NCI-H524 (cell line): ENCODE results near the gene FGGY.

Experiments used
- DNase-seq, 2 experiments: peaks; one replicate each; lab custom pipeline; 2025; lab: John Stamatoyannopoulos, UW

The FGGY gene

DNA sequence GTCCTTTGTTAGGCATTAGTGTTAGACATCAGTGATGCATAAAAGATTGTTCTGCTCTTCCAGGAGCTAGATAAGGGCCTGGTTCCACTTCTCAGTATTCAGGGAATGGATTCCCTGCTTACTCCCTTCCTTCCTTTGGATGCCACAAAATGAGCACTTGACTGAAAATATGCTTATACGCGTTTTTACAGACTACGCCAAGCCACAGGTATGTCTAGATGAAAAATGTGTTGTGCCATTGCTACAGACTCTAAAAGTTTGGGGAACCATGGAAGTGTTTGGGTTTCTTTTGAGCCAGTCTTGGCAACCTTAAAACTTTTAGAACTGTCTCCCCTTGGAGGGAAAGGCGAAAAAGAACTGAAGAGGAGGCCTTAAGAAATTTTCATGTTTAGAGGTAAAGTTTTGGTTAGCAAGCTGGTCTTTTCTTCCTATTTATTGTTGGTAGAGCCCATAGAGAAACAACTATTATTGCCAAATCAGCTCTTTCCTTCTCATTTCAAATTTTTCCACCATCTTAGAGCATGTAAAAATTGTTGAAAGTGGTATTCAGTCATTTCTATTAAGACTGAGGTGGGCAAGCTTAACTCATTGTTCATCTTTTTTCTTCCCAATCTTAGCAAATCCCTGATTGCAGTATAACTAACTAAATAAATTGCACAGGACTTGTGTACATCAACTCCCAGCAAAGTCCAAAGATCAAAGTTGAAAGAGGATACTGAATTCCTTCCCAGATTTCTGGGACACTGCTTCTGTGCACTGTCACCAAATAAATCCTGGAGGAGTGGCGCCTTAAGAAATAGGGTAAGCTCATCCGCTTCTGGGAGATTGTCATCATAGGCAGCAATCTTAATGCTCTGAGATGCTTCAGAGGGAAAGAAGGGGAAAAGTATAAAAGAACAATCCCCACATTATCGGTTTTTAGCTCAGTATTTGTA lies 18.9 kb downstream of the FGGY start:
- no peak for DNase-seq

DNA sequence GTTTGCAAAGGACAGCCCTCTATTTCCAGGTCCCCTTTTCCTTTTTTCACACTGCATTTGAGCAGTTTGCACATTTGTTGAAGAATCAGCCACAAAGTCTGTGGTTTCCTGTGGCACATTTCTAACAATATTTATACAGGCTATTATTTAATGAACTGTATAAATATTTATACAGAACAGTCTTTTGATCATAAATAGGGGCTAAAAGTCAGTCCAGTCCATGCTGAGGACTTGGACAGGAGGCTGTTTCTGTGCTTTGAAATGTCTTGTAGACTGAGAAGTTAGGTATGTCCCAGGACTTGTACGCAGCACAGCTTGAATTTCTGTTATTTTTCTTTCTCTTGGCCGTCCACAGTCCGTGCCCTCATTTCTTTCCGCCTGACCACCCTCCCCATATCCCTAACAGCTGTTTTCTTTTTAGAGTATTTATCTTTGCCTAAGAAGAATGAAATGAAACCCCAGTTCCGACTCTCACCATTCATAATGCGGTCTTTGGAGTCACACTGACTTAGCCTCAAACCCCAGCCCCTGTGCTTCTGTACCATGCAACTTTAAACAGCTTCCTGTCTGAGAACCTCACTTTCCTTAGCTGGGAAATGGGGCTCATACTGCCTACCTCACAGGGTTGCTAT lies 19.7 kb downstream of the FGGY start:
- DNase-seq: no peak

DNA sequence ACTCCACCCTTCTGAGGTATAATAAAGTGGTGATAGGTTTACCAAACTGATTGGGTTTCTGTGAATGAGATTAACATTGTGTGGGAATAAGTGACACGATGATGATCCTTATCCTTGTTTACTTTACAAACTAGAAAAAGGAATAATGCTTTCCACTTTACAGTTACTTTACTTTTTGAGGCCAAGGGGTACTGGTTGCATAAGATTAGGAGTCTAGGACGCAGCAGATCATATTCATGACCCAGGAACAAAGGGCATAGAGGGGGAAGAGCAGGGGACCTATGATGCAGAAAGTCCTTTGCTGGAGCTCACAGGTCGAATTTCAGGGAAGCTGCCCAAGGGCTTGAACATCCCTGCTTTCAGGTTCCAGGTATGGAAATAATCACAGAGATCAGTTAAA lies 20.4 kb downstream of the FGGY start:
- no peak for DNase-seq

DNA sequence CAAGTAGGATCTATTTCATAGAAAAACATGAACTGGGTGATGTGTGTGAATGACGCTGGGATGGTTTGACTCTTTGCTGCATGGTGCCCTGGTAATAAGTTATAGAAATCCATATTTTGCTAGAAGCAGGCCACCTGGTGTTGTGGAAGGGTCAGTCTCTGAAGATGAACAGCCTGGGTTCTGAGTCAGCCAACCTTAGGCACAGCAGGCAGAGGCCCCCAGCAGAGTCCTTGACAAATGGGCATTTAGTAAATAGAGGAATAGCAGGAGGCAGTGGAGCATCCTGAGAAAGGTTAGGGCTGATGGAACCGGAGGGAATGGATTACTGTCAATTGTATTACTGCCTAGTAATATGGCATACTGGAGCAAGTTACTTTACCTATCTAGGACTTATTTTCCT lies 20.9 kb downstream of the FGGY start:
- DNase-seq: no peak

DNA sequence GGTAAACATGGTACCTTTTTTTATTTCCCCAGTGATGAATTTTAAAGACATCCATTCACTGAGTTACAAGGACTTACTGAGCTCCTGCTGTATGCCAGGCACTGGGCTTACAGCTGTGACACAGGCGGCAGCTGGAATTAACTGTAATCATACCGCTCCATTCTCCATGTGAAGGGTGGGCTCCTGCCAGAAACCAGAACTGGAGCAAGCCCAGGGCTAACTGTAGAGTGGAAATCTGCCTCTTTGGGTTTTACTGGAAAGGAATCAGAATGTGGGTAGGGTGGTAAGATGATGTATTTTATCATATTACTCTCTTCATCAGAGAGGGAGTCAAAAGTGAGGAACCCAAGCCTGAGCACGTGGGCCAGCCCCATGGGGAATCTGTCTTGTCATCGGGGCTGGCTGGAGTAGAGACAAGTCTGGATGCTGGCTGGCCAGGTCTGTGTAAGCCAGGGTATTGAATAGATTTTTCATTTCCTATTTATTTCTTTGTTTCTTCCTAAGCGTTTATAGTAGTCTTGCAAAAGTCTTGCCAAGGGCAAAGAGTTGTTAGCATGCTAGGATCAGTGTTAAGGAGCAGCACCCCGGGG lies 21.5 kb downstream of the FGGY start:
- no peak for DNase-seq

DNA sequence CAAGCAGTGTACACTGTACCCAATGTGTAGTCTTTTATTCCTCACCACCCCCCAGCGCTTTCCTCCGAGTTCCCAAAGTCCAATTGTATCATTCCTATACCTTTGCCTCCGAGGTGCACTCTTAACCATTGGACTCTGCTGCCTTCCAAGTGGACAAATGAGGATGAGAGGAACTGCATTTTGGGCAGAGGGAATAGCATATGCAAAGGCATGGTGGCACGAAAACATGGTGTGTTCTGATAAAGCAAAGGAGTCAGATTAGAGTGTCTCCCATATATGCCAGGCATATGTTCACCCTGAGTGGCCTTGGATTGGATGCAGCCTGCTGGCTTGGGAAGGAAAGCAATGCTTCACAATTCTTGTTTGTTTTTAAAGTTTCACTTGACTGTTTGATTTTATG lies 25.5 kb downstream of the FGGY start:
- peak in 1 of 2 experiments; percentile 21 for DNase-seq

DNA sequence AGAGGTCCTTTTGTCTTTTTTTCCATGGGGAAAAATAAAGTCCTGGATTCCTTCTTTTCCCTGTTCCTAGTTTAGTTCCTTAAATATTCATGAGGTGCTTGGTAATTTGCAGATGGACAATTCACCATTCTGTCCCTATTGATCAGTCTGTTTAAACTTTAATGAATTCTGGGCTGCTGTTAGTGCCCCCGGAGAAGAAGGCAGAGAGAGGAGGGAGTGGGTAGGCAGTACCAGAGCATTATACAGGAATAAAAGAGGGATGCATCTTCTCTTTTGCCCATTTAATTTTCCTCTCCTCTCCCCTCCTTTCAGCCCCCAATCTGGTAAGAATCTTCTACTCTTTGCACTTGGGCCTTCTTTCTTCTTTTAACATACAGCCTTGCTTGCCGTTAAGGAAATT lies 25.9 kb downstream of the FGGY start:
- DNase-seq: no peak

DNA sequence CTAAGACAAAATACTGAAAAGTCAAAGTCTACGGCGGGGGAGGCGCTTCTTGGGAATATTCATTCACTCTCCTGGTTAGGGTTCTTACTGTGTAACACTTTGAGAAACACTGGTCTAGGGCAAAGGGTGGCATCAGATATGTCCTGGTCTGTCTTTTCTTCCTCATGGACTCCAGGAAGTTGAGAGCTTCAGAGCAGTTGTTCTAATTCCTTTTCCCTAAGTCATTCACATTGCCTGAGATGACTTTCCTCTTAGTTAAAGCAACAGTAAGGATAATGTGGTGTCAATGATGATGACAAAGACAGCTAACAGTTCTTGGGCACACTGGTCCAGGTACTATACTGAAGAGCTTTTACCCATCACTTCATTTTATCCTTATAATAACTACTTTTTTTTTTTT lies 27.0 kb downstream of the FGGY start:
- no peak for DNase-seq

DNA sequence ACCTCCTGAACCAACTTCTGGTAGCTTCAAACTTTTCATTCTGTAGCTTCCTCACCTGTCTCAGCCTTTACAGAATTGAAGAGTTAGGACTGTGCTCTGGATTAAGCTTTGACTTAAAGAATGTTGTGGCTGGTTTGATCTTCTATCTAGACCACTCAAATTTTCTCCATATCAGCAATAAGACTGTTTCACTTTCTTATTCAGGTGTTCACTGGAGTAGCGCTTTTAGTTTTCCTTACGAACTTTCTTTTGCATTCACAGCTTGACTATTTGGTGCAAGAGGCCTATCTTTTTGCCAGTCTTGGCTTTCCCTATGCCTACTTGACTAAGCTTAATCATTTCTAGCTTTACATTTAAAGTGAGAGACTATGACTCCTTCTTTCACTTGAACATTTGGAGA lies 31.5 kb downstream of the FGGY start:
- no peak for DNase-seq

DNA sequence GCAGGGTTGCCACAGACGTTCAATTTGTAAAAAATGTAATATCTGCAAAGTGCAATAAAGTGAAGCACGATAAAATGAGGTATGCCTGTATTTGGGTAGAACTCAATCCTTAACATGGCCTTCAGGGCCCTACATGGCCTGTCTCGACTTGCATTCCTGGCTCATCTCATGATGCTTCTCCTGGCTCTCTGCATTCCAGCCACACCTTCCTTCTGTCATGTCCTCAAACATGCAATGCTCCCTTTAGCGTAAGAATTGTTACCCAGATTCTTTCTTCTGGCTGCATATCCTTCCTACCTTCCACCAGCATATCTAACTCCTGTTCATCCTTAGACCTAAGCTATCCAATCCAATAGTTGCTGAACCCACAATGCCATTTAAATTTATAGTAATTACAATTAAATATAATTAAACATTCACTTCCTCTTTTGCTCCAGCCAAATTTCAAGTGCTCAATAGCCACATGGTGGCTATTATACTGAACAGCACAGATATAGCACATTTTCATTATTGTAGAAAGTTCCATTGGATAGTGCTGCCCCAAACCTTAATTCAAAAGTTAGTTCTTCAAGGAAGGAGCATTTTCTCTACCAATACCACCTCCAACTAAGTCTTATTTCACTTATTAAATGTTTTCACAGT lies 32.6 kb downstream of the FGGY start:
- DNase-seq: no peak

DNA sequence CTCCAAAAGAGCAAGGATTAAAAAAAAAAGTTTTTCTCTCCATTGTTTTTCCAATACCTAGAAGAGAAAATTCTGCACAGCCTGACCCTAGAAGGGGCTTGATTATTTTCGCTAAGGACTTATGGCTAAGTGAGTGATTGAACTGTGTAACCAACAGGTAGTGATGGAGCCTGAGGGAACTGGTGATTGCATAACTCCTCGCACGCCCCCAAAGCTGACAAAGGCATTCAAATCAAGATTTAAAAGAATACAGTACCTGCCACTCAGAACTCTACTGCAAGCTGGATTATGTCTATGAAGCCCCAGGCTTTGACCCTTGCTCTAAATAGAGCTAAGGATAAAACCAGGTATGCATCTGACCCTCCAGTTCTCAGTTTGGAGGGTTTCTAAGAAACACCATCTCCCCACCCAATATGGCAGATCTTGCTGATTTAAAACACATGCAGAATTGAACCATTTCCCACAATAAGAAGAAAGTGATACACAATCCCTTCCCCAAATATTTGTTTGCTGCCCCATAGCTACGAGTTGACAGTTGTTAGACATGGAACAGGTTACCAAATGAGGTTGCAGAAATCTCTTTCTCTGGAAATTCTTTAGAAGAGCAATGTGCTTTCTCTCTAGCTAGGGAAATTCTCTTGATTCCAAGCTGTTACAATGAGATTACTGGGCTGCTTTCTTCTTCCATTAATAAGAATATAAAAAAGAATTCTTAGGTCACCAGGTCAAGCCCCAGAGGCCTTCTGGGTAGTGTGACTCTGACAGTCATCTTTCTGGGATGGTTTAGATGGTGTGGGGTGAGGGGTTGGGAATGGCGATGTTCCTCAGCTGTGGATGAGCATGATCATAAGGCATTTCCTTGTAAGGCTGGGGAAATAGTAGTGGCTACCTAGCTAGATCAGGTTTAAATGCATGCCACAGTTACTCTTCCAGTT lies 35.1 kb downstream of the FGGY start:
- no peak for DNase-seq

DNA sequence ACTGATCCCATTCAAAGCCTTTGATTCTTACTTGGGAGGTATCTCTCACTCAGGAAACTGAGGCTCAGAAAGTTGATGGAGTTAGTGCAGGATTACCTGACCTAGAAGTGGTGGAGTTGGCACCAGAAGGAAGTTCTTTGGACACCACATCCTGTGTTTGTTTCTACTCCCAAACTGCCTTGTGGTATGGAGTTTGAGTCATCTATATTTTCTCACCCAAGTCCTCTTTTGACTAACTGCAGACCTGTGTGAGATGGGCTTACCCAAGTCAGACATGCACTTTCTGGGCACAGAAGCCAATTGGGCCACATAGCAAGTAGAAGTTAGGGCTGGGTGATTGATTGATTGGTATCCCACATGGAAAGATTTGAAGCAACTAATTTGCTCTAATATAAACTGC lies 36.1 kb downstream of the FGGY start:
- DNase-seq: no peak

DNA sequence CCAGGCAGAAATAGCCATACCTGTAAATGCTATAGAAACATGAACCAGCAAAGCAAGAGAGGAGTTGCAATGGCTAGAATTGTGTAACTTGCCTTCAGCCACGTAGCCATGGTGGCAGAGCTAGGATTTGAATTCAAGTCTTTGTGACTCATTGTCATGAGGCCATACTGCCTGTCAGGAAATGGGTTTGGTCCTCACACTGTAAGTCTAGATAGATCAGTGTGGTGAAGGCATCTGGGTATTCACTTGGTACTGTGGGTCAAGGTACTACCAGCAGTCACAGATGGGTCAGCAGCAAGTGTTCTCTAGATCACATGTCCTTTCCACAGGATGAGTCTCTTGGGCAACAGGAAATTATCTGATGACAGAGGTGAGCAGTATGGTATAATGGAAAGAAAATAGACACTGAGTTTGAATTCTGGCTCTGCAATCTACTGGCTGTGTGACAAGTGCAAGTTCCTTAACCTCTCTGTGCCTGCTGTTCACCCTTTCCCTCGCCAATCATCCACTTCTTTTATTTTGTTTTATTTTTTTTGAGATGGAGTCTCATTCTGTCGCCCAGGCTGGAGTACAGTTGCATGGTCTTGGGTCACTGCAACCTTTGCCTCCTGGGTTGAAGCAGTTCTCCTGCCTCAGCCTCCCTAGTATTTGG lies 36.9 kb downstream of the FGGY start:
- DNase-seq: no peak

DNA sequence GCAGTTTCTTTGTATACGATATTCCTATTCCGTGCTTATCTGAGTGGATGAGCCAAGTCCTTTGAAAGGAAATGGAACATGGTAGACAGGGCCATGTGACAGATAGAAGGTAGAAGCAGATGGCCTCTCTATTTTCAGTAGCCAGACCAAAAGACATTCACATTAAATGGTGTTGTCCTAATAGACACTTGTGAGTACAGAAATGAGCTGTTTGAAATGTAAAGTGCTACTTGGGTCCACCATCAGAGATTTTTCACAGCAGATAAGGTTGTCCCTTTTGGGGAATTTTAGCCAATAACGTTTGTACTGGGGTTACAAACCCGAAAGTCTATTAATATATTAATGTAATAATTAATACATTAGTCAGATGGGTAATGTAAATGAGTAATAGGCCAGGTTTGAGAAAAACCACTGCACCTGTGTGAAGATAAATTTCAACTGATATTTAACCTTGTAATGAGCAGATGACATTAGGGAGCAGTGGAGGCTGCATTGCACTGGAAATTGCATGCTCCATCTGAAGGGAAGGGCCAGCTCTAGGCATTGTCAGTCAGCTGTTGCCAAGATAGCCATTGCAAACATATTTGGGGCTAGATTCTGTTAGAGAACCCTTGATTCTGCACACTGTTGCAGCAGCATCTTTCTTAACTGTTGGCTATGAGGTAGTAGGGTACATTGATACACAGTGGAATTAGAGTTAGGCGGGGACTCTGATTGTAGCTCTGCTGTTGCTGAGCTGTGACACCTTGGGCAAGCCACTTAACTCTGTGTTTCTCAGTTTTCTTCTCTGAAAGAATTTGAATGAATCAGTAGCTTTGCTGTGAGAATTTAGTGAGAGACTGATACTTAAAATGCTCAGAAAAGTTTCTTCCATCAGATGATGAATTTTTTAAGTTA lies 43.8 kb downstream of the FGGY start:
- DNase-seq: peak in 1 of 2 experiments; percentile 51

DNA sequence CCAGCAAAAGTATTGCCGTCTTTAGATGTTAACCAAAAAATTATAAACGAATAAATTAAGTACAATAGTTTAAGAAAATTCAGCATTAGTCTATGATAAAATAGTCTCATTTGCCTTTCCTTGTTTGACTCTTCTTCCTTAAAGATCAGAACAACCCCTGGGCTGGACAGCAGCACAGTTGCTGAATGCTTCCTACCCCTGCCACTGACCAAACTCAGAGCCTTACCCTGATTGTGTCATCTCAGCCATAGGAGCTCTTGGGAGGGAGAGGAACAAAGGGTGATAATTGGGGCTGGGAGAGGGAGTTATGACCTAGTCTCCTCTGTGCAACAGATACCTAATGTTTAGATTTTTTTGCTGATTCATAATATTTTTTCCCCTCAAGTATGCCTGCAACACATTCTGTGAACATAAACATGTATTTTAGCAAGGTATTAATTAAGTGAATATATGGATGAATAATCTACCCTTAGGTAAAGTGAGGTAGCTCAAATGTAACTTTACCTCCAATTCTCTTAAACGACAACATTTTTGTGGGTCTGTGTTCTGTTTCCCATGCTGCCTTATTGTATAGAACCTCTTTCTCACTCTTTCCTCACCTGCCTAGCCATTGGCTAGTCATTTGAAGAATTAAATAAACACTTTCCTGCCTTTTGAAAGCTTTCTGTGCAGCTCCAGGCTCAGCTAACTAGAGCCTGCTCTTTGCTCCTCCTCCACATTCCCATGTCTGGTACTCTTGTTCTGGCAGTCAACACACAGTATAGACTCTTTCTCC lies 46.1 kb downstream of the FGGY start:
- no peak for DNase-seq

DNA sequence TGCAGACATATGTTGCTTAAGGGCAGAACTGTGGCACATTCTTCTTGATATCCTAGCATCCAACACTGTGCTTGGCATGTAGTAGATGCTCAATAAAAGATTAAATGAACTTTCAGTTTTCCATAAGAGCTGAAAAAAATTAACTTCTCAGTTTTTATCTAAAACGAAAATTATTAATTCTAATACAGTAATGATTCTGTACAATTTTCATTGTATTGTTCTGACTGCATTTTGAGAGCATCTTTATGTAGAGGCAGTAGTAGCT lies 46.6 kb downstream of the FGGY start:
- no peak for DNase-seq

DNA sequence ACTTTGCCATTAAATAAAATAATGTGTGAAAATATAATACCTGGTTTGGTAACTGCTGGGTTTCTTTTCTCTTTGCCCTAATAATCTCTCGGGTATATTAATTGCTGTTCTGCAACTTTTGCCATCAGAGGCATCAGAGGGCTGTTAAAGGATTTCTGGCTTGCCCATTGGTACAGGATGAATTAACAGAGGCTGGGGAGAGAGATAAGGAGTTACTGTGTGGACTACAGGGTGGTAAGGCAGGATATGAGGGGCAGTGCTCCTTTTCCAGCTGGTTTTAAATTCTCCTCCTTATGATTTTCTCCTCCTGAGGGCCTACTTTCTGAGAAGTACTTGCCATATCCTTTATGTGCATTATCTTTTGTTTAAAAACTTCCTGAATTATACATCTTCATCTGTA lies 48.3 kb downstream of the FGGY start:
- DNase-seq: no peak

DNA sequence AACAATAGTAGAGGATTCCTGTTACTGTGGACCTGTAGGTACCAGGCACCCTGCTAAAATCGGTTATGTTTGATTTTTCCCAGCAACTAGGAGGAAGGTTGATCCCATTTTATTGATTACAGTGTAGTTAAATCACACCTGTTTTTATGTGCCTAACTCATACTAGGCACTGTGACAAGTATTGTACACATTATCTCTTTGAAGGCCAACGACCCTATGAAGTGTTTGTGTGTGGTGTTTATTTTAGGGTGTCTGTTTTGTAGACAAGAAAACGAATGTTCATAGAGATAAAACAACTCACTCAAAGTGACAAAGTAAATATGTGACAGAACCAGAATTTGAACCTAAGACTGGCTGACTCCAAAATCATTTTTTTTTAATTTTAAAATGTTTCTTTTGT lies 49.5 kb downstream of the FGGY start:
- no peak for DNase-seq

DNA sequence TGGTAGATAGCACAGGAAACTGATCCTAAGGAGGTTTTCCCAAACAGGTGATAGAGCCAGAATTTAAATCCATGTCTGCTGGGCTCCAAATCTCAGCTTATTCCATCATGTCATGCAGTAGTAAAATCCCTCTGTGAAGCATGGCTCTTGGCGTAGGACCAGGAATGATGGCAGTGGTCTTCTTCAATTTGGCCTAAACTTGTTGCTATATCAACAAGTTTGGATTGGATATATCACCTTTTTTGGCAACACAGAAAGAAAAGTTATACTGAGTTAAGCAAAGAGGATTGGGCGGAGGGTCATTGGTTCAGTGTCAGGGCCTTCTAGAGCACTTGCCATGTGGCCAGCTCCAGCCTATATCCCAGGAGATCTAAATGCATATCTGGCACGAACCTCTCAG lies 52.2 kb downstream of the FGGY start:
- no peak for DNase-seq

DNA sequence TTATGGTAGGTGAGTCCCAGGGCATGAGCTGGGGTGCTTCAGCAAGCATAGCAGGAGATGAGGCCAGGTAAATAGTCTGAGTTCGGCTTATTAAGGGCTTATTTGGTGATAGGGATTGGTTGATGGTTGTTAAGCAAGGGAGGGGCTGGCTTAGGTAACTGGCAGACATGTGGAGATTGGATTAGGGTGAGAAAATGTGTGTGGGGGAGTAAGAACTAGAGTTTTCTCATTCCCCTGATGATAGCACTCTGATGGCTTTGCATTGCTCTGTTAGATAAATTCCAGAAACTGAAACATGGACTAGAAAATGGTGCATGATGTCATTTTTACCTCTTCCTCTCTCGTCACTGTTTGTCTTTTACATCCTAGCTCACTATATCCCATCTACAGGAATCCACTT lies 53.6 kb downstream of the FGGY start:
- DNase-seq: no peak
